Upper lobe of left lung (tissue), 6 donors: ENCODE measurements around the gene TTC23. TPM values are rescaled to one million over a fixed set of nuclear protein-coding genes. Genes with fewer than 3 reads are reported as not detected.

ENCODE experiments used
- ATAC-seq, 2 donors: fragments of 200-7000 bp; cut with Tn5 transposase; one replicate each; pipeline ENCODE4 v1.9.1; 2022; ENCODE audit warnings: mild to moderate bottlenecking in 2 of 2, moderate library complexity in 2 of 2; ENCODE audit not compliant: low FRiP score in 2 of 2
- DNase-seq, 2 donors: peaks; one replicate each; pipeline ENCODE4 v3.0.0-alpha.2; 2019 to 2020
- H3K27ac ChIP-seq, 4 donors: fragments of 200-600 bp; sonication (generic); one replicate each; pipeline ENCODE4 v1.5.1; 2016 to 2019
- H3K27me3 ChIP-seq, 4 donors: fragments of 200-600 bp; sonication (generic); one replicate each; pipeline ENCODE4 v1.5.1; 2017 to 2019
- H3K36me3 ChIP-seq, 4 donors: fragments of 200-600 bp; sonication (generic); one replicate each; pipeline ENCODE4 v1.5.1; 2016 to 2019
- H3K4me1 ChIP-seq, 4 donors: fragments of 200-600 bp; sonication (generic); one replicate each; pipeline ENCODE4 v1.5.1; 2018 to 2019
- H3K4me3 ChIP-seq, 4 donors: fragments of 200-600 bp; sonication (generic); one replicate each; pipeline ENCODE4 v1.5.1; 2017 to 2019; ENCODE audit warnings: mild to moderate bottlenecking in 2 of 4, moderate library complexity in 1 of 4
- H3K9me3 ChIP-seq, 4 donors: fragments of 200-600 bp; sonication (generic); one replicate each; pipeline ENCODE4 v1.5.1; 2018 to 2019
- CTCF ChIP-seq, 6 experiments: fragments of 450-650 bp in 4 of 6; fragments of 200-600 bp in 2 of 6; sonication (generic) in 2 of 6; IDR thresholded peaks; one replicate each; pipeline ENCODE4 v1.5.1; 2016 to 2019; ENCODE audit warnings: antibody characterized with exemption in 6 of 6
- EP300 ChIP-seq, 4 donors: sonication (generic); formaldehyde crosslinking; IDR thresholded peaks; one replicate each; pipeline ENCODE4 v1.5.1; 2017; ENCODE audit warnings: antibody characterized with exemption in 4 of 4, control low read depth in 2 of 4
- POLR2A ChIP-seq, 4 donors: fragments of 450-650 bp; IDR thresholded peaks; one replicate each; pipeline ENCODE4 v1.5.1; 2016 to 2017; ENCODE audit warnings: antibody characterized with exemption in 4 of 4, mild to moderate bottlenecking in 2 of 4
- POLR2AphosphoS5 ChIP-seq, 2 donors: sonication (generic); formaldehyde crosslinking; IDR thresholded peaks; one replicate each; pipeline ENCODE4 v1.5.1; 2017; ENCODE audit warnings: antibody characterized with exemption in 2 of 2
- WGBS, 2 donors: methylation state at CpG; one replicate each; pipeline ENCODE4 v1.1.5; 2017 to 2018; 5-methylcytosine and 5-hydroxymethylcytosine counted together
- total RNA-seq, 6 donors: library from RNA; depleted of rRNA in 4 of 6; stranded (reverse); fragments of >200 nt in 4 of 6; gene quantifications; one replicate each; pipeline versions ENCODE4 v1.1.0 to v1.2.1, GENCODE V29; 2016 to 2021
- donor health status: DM: no; HTN: no; CAD: no; lungs with moderate emphysema.
- donor health status: DM: no; HTN: yes; CAD: no; lungs with severe emphysema.

TTC23 gene
- total RNA-seq, 6 donors from 2014 or later, result 6.2 to 28.0 (median 15.3) TPM

- ATAC-seq, result peak in 1 of 2 donors; percentile 20
- no peak for TF ChIP-seq POLR2A (IDR thresholded peaks at IDR 0.05)
- no peak for TF ChIP-seq EP300 (IDR thresholded peaks at IDR 0.05)
- no peak for TF ChIP-seq POLR2AphosphoS5 (IDR thresholded peaks at IDR 0.05)
- no peak for TF ChIP-seq CTCF (IDR thresholded peaks at IDR 0.05)
- 90 to 94% methylated on average over 2 to 4 of the region's 4 CpGs for WGBS, 2 donors
- Histone ChIP-seq H3K9me3 (no peaks in the 10 kb centered on the region), H3K36me3 (peaks cover 0 to 9% (median 0%) of the 10 kb centered on the region in 4 donors), H3K27me3 (no peaks in the 10 kb centered on the region), H3K4me3 (no peak overlapping the region), H3K27ac (no peak overlapping the region), H3K4me1 (peaks cover 0 to 1% (median 0%) of the 10 kb centered on the region in 4 donors)
- no peak for DNase-seq
These were observed 100.0 kb downstream of the TTC23 start for GRCh38 chr15:99149366-99149765.

- Histone ChIP-seq H3K4me1 (peaks cover 0 to 6% (median 1%) of the 10 kb centered on the region in 4 donors), H3K9me3 (no peaks in the 10 kb centered on the region), H3K27ac (no peak overlapping the region), H3K4me3 (no peak overlapping the region), H3K36me3 (peaks cover 0 to 9% (median 0%) of the 10 kb centered on the region in 4 donors), H3K27me3 (no peaks in the 10 kb centered on the region)
- ATAC-seq (no peak), DNase-seq (no peak)
- no peak for TF ChIP-seq POLR2A (IDR thresholded peaks at IDR 0.05)
- TF ChIP-seq CTCF (IDR thresholded peaks at IDR 0.05), result no peak
- TF ChIP-seq POLR2AphosphoS5 (IDR thresholded peaks at IDR 0.05), result no peak
- TF ChIP-seq EP300 (IDR thresholded peaks at IDR 0.05), result no peak
- 84 to 92% methylated on average over 7 of the region's 7 CpGs for WGBS, 2 donors
These were observed 100.5 kb downstream of the TTC23 start for GRCh38 chr15:99148851-99149276.

- DNase-seq (no peak), ATAC-seq (no peak)
- Histone ChIP-seq H3K27me3 (no peaks in the 10 kb centered on the region), H3K4me1 (peaks cover 0 to 10% (median 5%) of the 10 kb centered on the region in 4 donors), H3K27ac (no peak overlapping the region), H3K4me3 (no peak overlapping the region), H3K9me3 (no peaks in the 10 kb centered on the region), H3K36me3 (peaks cover 0 to 9% (median 0%) of the 10 kb centered on the region in 4 donors)
- TF ChIP-seq EP300 (IDR thresholded peaks at IDR 0.05) (no peak), POLR2A (IDR thresholded peaks at IDR 0.05) (no peak), CTCF (IDR thresholded peaks at IDR 0.05) (no peak), POLR2AphosphoS5 (IDR thresholded peaks at IDR 0.05) (no peak)
- 80 to 94% methylated on average over 4 to 5 of the region's 5 CpGs for WGBS, 2 donors
These were observed 102.7 kb downstream of the TTC23 start for GRCh38 chr15:99146661-99147060.

GRCh38 chr15:99145778-99146177 lies 103.6 kb downstream of the TTC23 start:
- Histone ChIP-seq H3K4me3 (no peak overlapping the region), H3K36me3 (peaks cover 0 to 9% (median 0%) of the 10 kb centered on the region in 4 donors), H3K27me3 (no peaks in the 10 kb centered on the region), H3K9me3 (no peaks in the 10 kb centered on the region), H3K27ac (no peak overlapping the region), H3K4me1 (peaks cover 0 to 10% (median 5%) of the 10 kb centered on the region in 4 donors)
- WGBS, 2 donors, result 92 to 93% methylated on average over 6 of the region's 6 CpGs
- ATAC-seq (no peak), DNase-seq (no peak)
- TF ChIP-seq CTCF (IDR thresholded peaks at IDR 0.05) (no peak), POLR2AphosphoS5 (IDR thresholded peaks at IDR 0.05) (no peak), POLR2A (IDR thresholded peaks at IDR 0.05) (no peak), EP300 (IDR thresholded peaks at IDR 0.05) (no peak)

GRCh38 chr15:99145005-99145404 lies 104.4 kb downstream of the TTC23 start:
- H3K4me3 ChIP-seq, result no peak overlapping the region
- no peak overlapping the region for H3K27ac ChIP-seq
- TF ChIP-seq CTCF (IDR thresholded peaks at IDR 0.05), result no peak
- TF ChIP-seq POLR2A (IDR thresholded peaks at IDR 0.05), result no peak
- TF ChIP-seq EP300 (IDR thresholded peaks at IDR 0.05), result no peak
- TF ChIP-seq POLR2AphosphoS5 (IDR thresholded peaks at IDR 0.05), result no peak
- DNase-seq (no peak), ATAC-seq (no peak)
- peaks cover 0 to 10% (median 5%) of the 10 kb centered on the region in 4 donors for H3K4me1 ChIP-seq
- H3K27me3 ChIP-seq, result no peaks in the 10 kb centered on the region
- WGBS, 2 donors, result 85 to 86% methylated on average over 10 of the region's 10 CpGs
- H3K9me3 ChIP-seq, result no peaks in the 10 kb centered on the region
- H3K36me3 ChIP-seq, result peaks cover 0 to 7% (median 0%) of the 10 kb centered on the region in 4 donors
